Endothelial cell of umbilical vein (primary cell): ENCODE measurements around the gene C11orf21.

ENCODE experiments used
- CTCF ChIP-seq, 2 donors: IDR thresholded peaks; 1 replicate in 1 of 2; 2 replicates in 1 of 2; pipeline ENCODE4 v1.5.1; 2011; ENCODE audit warnings: low read length in 2 of 2, mild to moderate bottlenecking in 2 of 2, moderate library complexity in 2 of 2, control low read depth in 1 of 2, inconsistent platforms in 1 of 2, low read depth in 1 of 2; ENCODE audit not compliant: insufficient read depth in 1 of 2; ENCODE audit errors: extremely low read depth in 1 of 2
- EZH2 ChIP-seq: IDR thresholded peaks from 2 replicates; pipeline ENCODE4 v1.6.1; 2012; ENCODE audit warnings: borderline replicate concordance, low read depth, mild to moderate bottlenecking, moderate library complexity, low read length, inconsistent platforms; ENCODE audit not compliant: severe bottlenecking
- POLR2A ChIP-seq: IDR thresholded peaks from 2 replicates; pipeline ENCODE4 v1.6.1; 2012; ENCODE audit warnings: low read depth, mild to moderate bottlenecking, control low read depth, low read length
- POLR2AphosphoS5 ChIP-seq: IDR thresholded peaks from 2 replicates; pipeline ENCODE4 v1.6.1; 2012; ENCODE audit warnings: low read depth, mild to moderate bottlenecking, control low read depth, low read length, moderate library complexity; ENCODE audit not compliant: insufficient read depth

GRCh38 chr11:2318123-2318522, 16.4 kb upstream of the C11orf21 start:
- no peak for TF ChIP-seq POLR2A
- TF ChIP-seq CTCF (IDR thresholded peaks at IDR 0.05; ENCODE audit: extremely low read depth in 1 of 2, insufficient read depth in 1 of 2, low read depth in 1 of 2, low read length in 2 of 2), result no peak
- no peak for TF ChIP-seq POLR2AphosphoS5
- TF ChIP-seq EZH2, result no peak
